ENCODE results near the gene PDSS2. TPM values are rescaled to one million over a fixed set of nuclear protein-coding genes. Genes with fewer than 3 reads are reported as not detected.

The PDSS2 gene
- polyA plus RNA-seq, 1 donor (not counting 4 experiments of a cell fraction or from before 2014, with no cell fraction given), result 12.5 TPM

GRCh38 chr6:107304421-107305025, 154.8 kb downstream of the PDSS2 start:
- peaks cover 18% of the 10 kb centered on the region for H3K4me1 ChIP-seq (ENCODE audit: control insufficient read depth, extremely low read depth, insufficient read depth, low read length)
- peak; percentile 89 for FAIRE-seq
- H3K4me3 ChIP-seq (ENCODE audit: control insufficient read depth in 2 of 3, extremely low read depth in 1 of 3, insufficient read depth in 2 of 3, low read depth in 1 of 3, low read length in 3 of 3), result no peak overlapping the region
- no peak overlapping the region for H2AFZ ChIP-seq (ENCODE audit: control insufficient read depth, low read length)
- no peaks in the 10 kb centered on the region for H3K79me2 ChIP-seq (ENCODE audit: control insufficient read depth, insufficient read depth, low read length)
- no peaks in the 10 kb centered on the region for H4K20me1 ChIP-seq (ENCODE audit: control insufficient read depth, extremely low read depth, insufficient read depth, low read length)
- peak overlapping the region; percentile 60 for H3K4me2 ChIP-seq (ENCODE audit: control insufficient read depth, extremely low read depth, insufficient read depth, low read depth, low read length)
- H3K9me1 ChIP-seq (ENCODE audit: control insufficient read depth, extremely low read depth, insufficient read depth, low read length), result no peaks in the 10 kb centered on the region
- no peaks in the 10 kb centered on the region for H3K27me3 ChIP-seq (ENCODE audit: control insufficient read depth, extremely low read depth, insufficient read depth, low read length)
- H3K9me3 ChIP-seq (ENCODE audit: control insufficient read depth, low read depth, low read length), result no peaks in the 10 kb centered on the region
- TF ChIP-seq CTCF (optimal IDR thresholded peaks at IDR 0.05 in 1 of 3, IDR thresholded peaks at IDR 0.05 in 1 of 3, conservative IDR thresholded peaks at IDR 0.05 in 1 of 3; ENCODE audit: extremely low read depth in 1 of 3, insufficient read depth in 2 of 3, low read length in 3 of 3), result no peak
- DNase-seq (ENCODE audit: low read depth, low spot score), result peak; percentile 49
- no peak overlapping the region for H3K9ac ChIP-seq (ENCODE audit: control insufficient read depth, extremely low read depth, insufficient read depth, low read length)
- dilution Hi-C loops (cut with MboI; ENCODE audit: extremely low pct_ligation_motif_present, low sequenced_read_pairs), result no loop called here
- no peaks in the 10 kb centered on the region for H3K36me3 ChIP-seq (ENCODE audit: control insufficient read depth in 2 of 2, extremely low read depth in 1 of 2, insufficient read depth in 2 of 2, low read length in 2 of 2)
- no peak overlapping the region for H3K27ac ChIP-seq (ENCODE audit: control insufficient read depth, insufficient read depth, low read length)

GRCh38 chr6:107293350-107293749, 166.0 kb downstream of the PDSS2 start:
- dilution Hi-C loops (cut with MboI; ENCODE audit: extremely low pct_ligation_motif_present, low sequenced_read_pairs), result no loop called here
- DNase-seq (ENCODE audit: low read depth, low spot score) (no peak), FAIRE-seq (no peak)
- Histone ChIP-seq H3K4me3 (ENCODE audit: control insufficient read depth in 2 of 3, extremely low read depth in 1 of 3, insufficient read depth in 2 of 3, low read depth in 1 of 3, low read length in 3 of 3) (no peak overlapping the region), H4K20me1 (ENCODE audit: control insufficient read depth, extremely low read depth, insufficient read depth, low read length) (no peaks in the 10 kb centered on the region), H3K27me3 (ENCODE audit: control insufficient read depth, extremely low read depth, insufficient read depth, low read length) (no peaks in the 10 kb centered on the region), H3K9me1 (ENCODE audit: control insufficient read depth, extremely low read depth, insufficient read depth, low read length) (peaks cover 2% of the 10 kb centered on the region), H3K9ac (ENCODE audit: control insufficient read depth, extremely low read depth, insufficient read depth, low read length) (no peak overlapping the region), H3K4me1 (ENCODE audit: control insufficient read depth, extremely low read depth, insufficient read depth, low read length) (no peaks in the 10 kb centered on the region), H2AFZ (ENCODE audit: control insufficient read depth, low read length) (no peak overlapping the region), H3K79me2 (ENCODE audit: control insufficient read depth, insufficient read depth, low read length) (no peaks in the 10 kb centered on the region), H3K9me3 (ENCODE audit: control insufficient read depth, low read depth, low read length) (no peaks in the 10 kb centered on the region), H3K4me2 (ENCODE audit: control insufficient read depth, extremely low read depth, insufficient read depth, low read depth, low read length) (no peak overlapping the region), H3K27ac (ENCODE audit: control insufficient read depth, insufficient read depth, low read length) (no peak overlapping the region), H3K36me3 (ENCODE audit: control insufficient read depth in 2 of 2, extremely low read depth in 1 of 2, insufficient read depth in 2 of 2, low read length in 2 of 2) (no peaks in the 10 kb centered on the region)
- no peak for TF ChIP-seq CTCF (optimal IDR thresholded peaks at IDR 0.05 in 1 of 3, IDR thresholded peaks at IDR 0.05 in 1 of 3, conservative IDR thresholded peaks at IDR 0.05 in 1 of 3; ENCODE audit: extremely low read depth in 1 of 3, insufficient read depth in 2 of 3, low read length in 3 of 3)

All from keratinocyte (primary cell).